Keratinocyte (primary cell): Measurements from ENCODE around the gene ZNF264. TPM values are rescaled to one million over a fixed set of nuclear protein-coding genes. Genes with fewer than 3 reads are reported as not detected.
A peak's percentile ranks its signal among the peaks of the same experiment; 100 is the strongest.

ENCODE experiments used
- DNase-seq: peaks from one replicate; pipeline ENCODE4 v3.0.0-alpha.2; 2011; ENCODE audit warnings: low read depth, missing footprints, low spot score
- FAIRE-seq: peaks from 2 replicates; lab custom pipeline; 2011; peaks lifted over from hg19 to GRCh38; lab: Jason Lieb, UNC
- H2AFZ ChIP-seq: 2 replicates; pipeline ENCODE4 v1.6.0; 2012; ENCODE audit warnings: low read length, control low read depth, inconsistent platforms; ENCODE audit not compliant: control insufficient read depth
- H3K27ac ChIP-seq: 2 replicates; pipeline ENCODE4 v1.5.1; 2011; ENCODE audit warnings: low read length; ENCODE audit not compliant: control insufficient read depth, insufficient read depth
- H3K27me3 ChIP-seq: 3 replicates; pipeline ENCODE4 v1.6.0; 2011; ENCODE audit warnings: low read length; ENCODE audit not compliant: control insufficient read depth, insufficient read depth; ENCODE audit errors: extremely low read depth
- H3K36me3 ChIP-seq, 2 experiments: 2 replicates in 1 of 2; 3 replicates in 1 of 2; pipeline ENCODE4 v1.5.1; 2011; ENCODE audit warnings: low read length in 2 of 2, mild to moderate bottlenecking in 1 of 2; ENCODE audit not compliant: control insufficient read depth in 2 of 2, insufficient read depth in 2 of 2; ENCODE audit errors: extremely low read depth in 1 of 2
- H3K4me1 ChIP-seq: 3 replicates; pipeline ENCODE4 v1.5.1; 2011; ENCODE audit warnings: low read length; ENCODE audit not compliant: control insufficient read depth, insufficient read depth; ENCODE audit errors: extremely low read depth
- H3K4me2 ChIP-seq: 3 replicates; pipeline ENCODE4 v1.6.0; 2011; ENCODE audit warnings: low read depth, low read length; ENCODE audit not compliant: control insufficient read depth, insufficient read depth; ENCODE audit errors: extremely low read depth
- H3K4me3 ChIP-seq, 3 experiments: fragments of 200-600 bp in 1 of 3; sonication (generic) in 1 of 3; 2 replicates in 2 of 3; 3 replicates in 1 of 3; pipeline ENCODE4 v1.5.1; 2011 to 2016; ENCODE audit warnings: low read length in 3 of 3, mild to moderate bottlenecking in 3 of 3, control low read depth in 2 of 3, inconsistent platforms in 1 of 3, low read depth in 1 of 3, mixed read lengths in 1 of 3, mixed run types in 1 of 3, moderate library complexity in 1 of 3; ENCODE audit not compliant: control insufficient read depth in 2 of 3, insufficient read depth in 2 of 3; ENCODE audit errors: extremely low read depth in 1 of 3
- H3K79me2 ChIP-seq: 2 replicates; pipeline ENCODE4 v1.6.0; 2012; ENCODE audit warnings: low read length; ENCODE audit not compliant: control insufficient read depth, insufficient read depth
- H3K9ac ChIP-seq: 3 replicates; pipeline ENCODE4 v1.6.0; 2011; ENCODE audit warnings: low read length; ENCODE audit not compliant: control insufficient read depth, insufficient read depth; ENCODE audit errors: extremely low read depth
- H3K9me1 ChIP-seq: 3 replicates; pipeline ENCODE4 v1.6.0; 2011; ENCODE audit warnings: low read length; ENCODE audit not compliant: control insufficient read depth, insufficient read depth; ENCODE audit errors: extremely low read depth
- H3K9me3 ChIP-seq: 2 replicates; pipeline ENCODE4 v1.5.1; 2012; ENCODE audit warnings: low read depth, low read length; ENCODE audit not compliant: control insufficient read depth
- H4K20me1 ChIP-seq: 3 replicates; pipeline ENCODE4 v1.6.0; 2011; ENCODE audit warnings: low read length; ENCODE audit not compliant: control insufficient read depth, insufficient read depth; ENCODE audit errors: extremely low read depth
- CTCF ChIP-seq, 3 experiments: IDR thresholded peaks in 1 of 3; conservative IDR thresholded peaks in 1 of 3; optimal IDR thresholded peaks in 1 of 3; 2 replicates in 2 of 3; 3 replicates in 1 of 3; pipeline versions ENCODE3 to v1.5.1; 2011; ENCODE audit warnings: low read length in 3 of 3, mild to moderate bottlenecking in 3 of 3, moderate library complexity in 2 of 3, control low read depth in 1 of 3, inconsistent platforms in 1 of 3; ENCODE audit not compliant: insufficient read depth in 2 of 3; ENCODE audit errors: extremely low read depth in 1 of 3
- EZH2 ChIP-seq: IDR thresholded peaks from one replicate; pipeline ENCODE4 v1.6.1; 2012; ENCODE audit warnings: inconsistent platforms, mild to moderate bottlenecking, low read length, moderate library complexity
- dilution Hi-C: fragments of 300-500 bp; cut with MboI; formaldehyde crosslinking; loops from one replicate; pipeline ENCODE4 v1.7.0; 2020; ENCODE audit warnings: low sequenced_read_pairs; ENCODE audit not compliant: extremely low pct_ligation_motif_present
- polyA plus RNA-seq, 5 experiments: library from polyadenylated mRNA; depleted of rRNA in 3 of 5; stranded (reverse) in 3 of 5; stranded (forward) in 1 of 5; unstranded in 1 of 5; fragments of >200 nt; gene quantifications; 1 replicate in 1 of 5; 2 replicates in 3 of 5; 3 replicates in 1 of 5; pipeline versions ENCODE4 v1.2.1 to v1.2.3, GENCODE V29; 2011 to 2012; ENCODE audit warnings: missing spikeins in 2 of 5, low read depth in 1 of 5, low replicate concordance in 1 of 5
- small RNA-seq, 3 experiments: library from RNA; depleted of rRNA; stranded (forward); fragments of <200 nt; gene quantifications; one replicate each; pipeline ENCODE3, GENCODE V24; 2012; ENCODE audit warnings: low read depth in 3 of 3, low replicate concordance in 1 of 3; ENCODE audit not compliant: insufficient read length in 3 of 3

Gene ZNF264
- polyA plus RNA-seq, 1 donor (not counting 4 experiments of a cell fraction or from before 2014, with no cell fraction given): 7.4 TPM

GRCh38 chr19:57269515-57270250, 78.4 kb downstream of the ZNF264 start:
- FAIRE-seq: peak; percentile 80

GRCh38 chr19:57271280-57271679, 80.0 kb downstream of the ZNF264 start:
- Histone ChIP-seq H3K9me1 (no peaks in the 10 kb centered on the region), H4K20me1 (no peaks in the 10 kb centered on the region), H3K9ac (no peak overlapping the region), H2AFZ (no peak overlapping the region), H3K27me3 (no peaks in the 10 kb centered on the region), H3K36me3 (peaks cover 0 to 1% of the 10 kb centered on the region in 2 experiments), H3K27ac (no peak overlapping the region), H3K4me3 (no peak overlapping the region), H3K79me2 (no peaks in the 10 kb centered on the region), H3K4me2 (no peak overlapping the region), H3K4me1 (peaks cover 11% of the 10 kb centered on the region), H3K9me3 (no peaks in the 10 kb centered on the region)
- no peak for FAIRE-seq
- no peak for TF ChIP-seq CTCF (optimal IDR thresholded peaks at IDR 0.05 in 1 of 3, IDR thresholded peaks at IDR 0.05 in 1 of 3, conservative IDR thresholded peaks at IDR 0.05 in 1 of 3; ENCODE audit: extremely low read depth in 1 of 3, insufficient read depth in 2 of 3, low read length in 3 of 3)
- no peak for TF ChIP-seq EZH2
- DNase-seq: no peak
- dilution Hi-C loops: no loop called here

More at GRCh38 chr19:57269515-57270250, 78.4 kb downstream of the ZNF264 start:
- Histone ChIP-seq H2AFZ (no peak overlapping the region), H3K27ac (no peak overlapping the region), H3K4me2 (no peak overlapping the region), H3K79me2 (no peaks in the 10 kb centered on the region), H3K4me1 (peaks cover 11% of the 10 kb centered on the region), H3K9me1 (no peaks in the 10 kb centered on the region), H3K4me3 (no peak overlapping the region), H4K20me1 (no peaks in the 10 kb centered on the region), H3K36me3 (peaks cover 0 to under 1% of the 10 kb centered on the region in 2 experiments), H3K27me3 (no peaks in the 10 kb centered on the region), H3K9ac (no peak overlapping the region), H3K9me3 (no peaks in the 10 kb centered on the region)
- DNase-seq: no peak
- dilution Hi-C loops: no loop called here
- TF ChIP-seq CTCF (optimal IDR thresholded peaks at IDR 0.05 in 1 of 3, IDR thresholded peaks at IDR 0.05 in 1 of 3, conservative IDR thresholded peaks at IDR 0.05 in 1 of 3; ENCODE audit: extremely low read depth in 1 of 3, insufficient read depth in 2 of 3, low read length in 3 of 3) (no peak), EZH2 (no peak)

Small RNA genes lying within 50 kb of the gene (small RNA-seq; reads per million reads assigned to genes)
- 0 reads per million in 3 experiments for gene AC025588.3

Other genes with a start within 250 kb of the ZNF264 start
- gene USP29, start 71.5 kb upstream of the ZNF264 start, polyA plus RNA-seq: not detected in 3 replicates
- not detected in 3 replicates for gene ZIM3, start 46.3 kb upstream of the ZNF264 start, polyA plus RNA-seq
- not detected in 3 replicates for gene DUXA, start 24.0 kb upstream of the ZNF264 start, polyA plus RNA-seq
- gene AURKC, start 39.5 kb downstream of the ZNF264 start, polyA plus RNA-seq: 0.54 to 0.94 TPM (median 0.70 TPM) in 3 replicates
- 3.2 to 5.8 TPM (median 4.3 TPM) in 3 replicates for gene ZNF805, start 49.1 kb downstream of the ZNF264 start, polyA plus RNA-seq
- 10.3 to 16.9 TPM (median 15.2 TPM) in 3 replicates for gene ZNF460, start 89.0 kb downstream of the ZNF264 start, polyA plus RNA-seq
- 2.1 to 2.9 TPM (median 2.5 TPM) in 3 replicates for gene ZNF543, start 129.0 kb downstream of the ZNF264 start, polyA plus RNA-seq
- 7.4 to 8.1 TPM (median 7.7 TPM) in 3 replicates for gene ZNF304, start 159.8 kb downstream of the ZNF264 start, polyA plus RNA-seq
- gene TRAPPC2B, start 172.1 kb downstream of the ZNF264 start, polyA plus RNA-seq: 15.8 to 22.2 TPM (median 20.8 TPM) in 3 replicates
- 1.4 to 3.2 TPM (median 2.8 TPM) in 3 replicates for gene ZNF547, start 172.1 kb downstream of the ZNF264 start, polyA plus RNA-seq
- 8.5 to 11.4 TPM (median 10.8 TPM) in 3 replicates for gene ZNF548, start 198.4 kb downstream of the ZNF264 start, polyA plus RNA-seq
- gene ZNF17, start 219.7 kb downstream of the ZNF264 start, polyA plus RNA-seq: 4.8 to 5.4 TPM (median 5.0 TPM) in 3 replicates
- 5.7 to 6.8 TPM (median 6.3 TPM) in 3 replicates for gene ZNF749, start 243.8 kb downstream of the ZNF264 start, polyA plus RNA-seq